ENCODE results near the gene LRCH1. TPM values are rescaled to one million over a fixed set of nuclear protein-coding genes. Genes with fewer than 3 reads are reported as not detected.

Gene LRCH1
- total RNA-seq, 4 donors from 2014 or later = 54.3 to 72.2 (median 57.4) TPM

DNA sequence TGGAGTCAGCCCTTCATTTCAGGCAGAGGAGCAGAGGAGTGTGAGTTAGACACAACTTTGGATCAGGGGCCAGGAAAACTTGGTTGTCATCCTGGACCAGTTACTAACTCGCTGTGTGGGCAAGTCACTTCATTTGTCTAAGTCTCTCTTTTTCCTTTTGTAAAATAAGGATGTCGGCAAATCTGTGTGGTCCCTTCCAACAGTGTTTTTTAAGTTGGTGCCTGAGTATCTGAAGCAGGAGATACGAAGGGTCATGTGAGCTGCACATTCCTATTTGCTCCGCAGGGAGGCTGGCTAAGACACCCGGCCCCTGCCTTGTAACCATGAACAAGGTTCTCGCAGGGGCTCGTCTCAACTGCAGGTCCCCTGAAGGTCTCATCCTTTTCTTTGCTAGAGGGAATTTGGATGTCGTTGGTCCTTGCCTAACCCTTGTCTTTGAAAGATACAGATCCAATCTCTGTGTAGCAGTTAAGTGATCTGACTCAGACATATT is 64.3 kb downstream of the LRCH1 start:
- Histone ChIP-seq H3K4me3 (no peak overlapping the region), H3K9me3 (no peaks in the 10 kb centered on the region), H3K4me1 (peaks cover 27 to 93% (median 35%) of the 10 kb centered on the region in 3 donors), H3K27me3 (no peaks in the 10 kb centered on the region), H3K36me3 (no peaks in the 10 kb centered on the region), H3K27ac (peak overlapping the region; percentile 75 to 85 (median 81))
- peak; percentile 29 for ATAC-seq
- TF ChIP-seq POLR2AphosphoS5 (IDR thresholded peaks at IDR 0.05) = no peak
- TF ChIP-seq, protein P1, sequence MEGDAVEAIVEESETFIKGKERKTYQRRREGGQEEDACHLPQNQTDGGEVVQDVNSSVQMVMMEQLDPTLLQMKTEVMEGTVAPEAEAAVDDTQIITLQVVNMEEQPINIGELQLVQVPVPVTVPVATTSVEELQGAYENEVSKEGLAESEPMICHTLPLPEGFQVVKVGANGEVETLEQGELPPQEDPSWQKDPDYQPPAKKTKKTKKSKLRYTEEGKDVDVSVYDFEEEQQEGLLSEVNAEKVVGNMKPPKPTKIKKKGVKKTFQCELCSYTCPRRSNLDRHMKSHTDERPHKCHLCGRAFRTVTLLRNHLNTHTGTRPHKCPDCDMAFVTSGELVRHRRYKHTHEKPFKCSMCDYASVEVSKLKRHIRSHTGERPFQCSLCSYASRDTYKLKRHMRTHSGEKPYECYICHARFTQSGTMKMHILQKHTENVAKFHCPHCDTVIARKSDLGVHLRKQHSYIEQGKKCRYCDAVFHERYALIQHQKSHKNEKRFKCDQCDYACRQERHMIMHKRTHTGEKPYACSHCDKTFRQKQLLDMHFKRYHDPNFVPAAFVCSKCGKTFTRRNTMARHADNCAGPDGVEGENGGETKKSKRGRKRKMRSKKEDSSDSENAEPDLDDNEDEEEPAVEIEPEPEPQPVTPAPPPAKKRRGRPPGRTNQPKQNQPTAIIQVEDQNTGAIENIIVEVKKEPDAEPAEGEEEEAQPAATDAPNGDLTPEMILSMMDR (IDR thresholded peaks at IDR 0.05) = no peak
- TF ChIP-seq EP300 (IDR thresholded peaks at IDR 0.05) = no peak
- TF ChIP-seq POLR2A (IDR thresholded peaks at IDR 0.05) = no peak
- 13 to 15% methylated on average over 5 of the region's 8 CpGs for WGBS, 2 donors (ENCODE audit: low coverage in 1 of 2)

DNA sequence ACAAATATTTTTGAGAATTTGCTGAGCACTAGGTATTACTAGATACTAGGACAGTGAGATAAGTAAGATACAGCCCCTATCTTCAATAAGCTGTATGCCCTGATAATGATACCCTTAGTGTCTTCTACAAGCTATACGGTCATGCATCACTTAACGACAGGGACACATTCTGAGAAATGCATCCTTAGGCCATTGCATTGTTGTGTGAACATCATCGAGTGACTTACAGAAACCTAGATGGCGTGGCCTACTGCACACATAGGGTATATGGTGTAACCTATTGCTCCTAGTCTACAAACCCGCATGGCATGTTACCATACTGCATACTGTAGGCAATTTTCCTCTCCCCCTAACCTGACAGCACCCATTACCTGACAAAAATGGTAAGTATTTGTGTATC is 64.9 kb downstream of the LRCH1 start:
- Histone ChIP-seq H3K36me3 (no peaks in the 10 kb centered on the region), H3K27me3 (no peaks in the 10 kb centered on the region), H3K4me1 (peaks cover 34 to 99% (median 38%) of the 10 kb centered on the region in 3 donors), H3K9me3 (no peaks in the 10 kb centered on the region), H3K27ac (peak overlapping the region; percentile 75 to 85 (median 81)), H3K4me3 (no peak overlapping the region)
- WGBS, 2 donors (ENCODE audit: low coverage in 1 of 2) = 95 to 100% methylated on average over 1 to 3 of the region's 5 CpGs
- TF ChIP-seq POLR2A (IDR thresholded peaks at IDR 0.05) = no peak
- TF ChIP-seq EP300 (IDR thresholded peaks at IDR 0.05) = no peak
- no peak for TF ChIP-seq POLR2AphosphoS5 (IDR thresholded peaks at IDR 0.05)
- TF ChIP-seq, protein P1 (IDR thresholded peaks at IDR 0.05) = no peak
- no peak for ATAC-seq

DNA sequence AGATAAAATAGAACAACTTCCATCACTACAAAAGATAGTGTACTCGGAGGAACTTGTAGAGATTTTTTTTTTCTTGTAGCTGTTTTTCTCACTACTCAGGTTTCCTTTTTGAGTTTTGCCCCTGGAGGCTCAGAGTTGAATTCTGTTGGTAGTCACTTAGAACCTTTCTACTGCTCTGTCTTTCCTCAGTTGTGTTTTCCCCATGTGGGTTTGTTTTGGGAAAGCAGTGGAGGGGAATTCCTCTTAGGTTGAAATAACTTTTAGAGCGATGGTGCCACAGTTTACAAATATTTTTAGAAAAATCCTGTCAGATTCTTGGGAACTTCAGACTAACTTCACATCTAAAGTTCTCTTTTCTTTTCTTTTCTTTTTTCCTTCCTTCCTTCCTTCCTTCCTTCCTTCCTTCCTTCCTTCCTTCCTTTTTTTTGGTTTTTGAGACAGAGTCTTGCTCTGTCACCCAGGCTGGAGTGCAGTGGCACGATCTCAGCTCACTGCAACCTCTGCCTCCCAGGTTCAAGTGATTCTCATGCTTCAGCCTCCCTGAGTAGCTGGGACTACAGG is 65.8 kb downstream of the LRCH1 start:
- Histone ChIP-seq H3K27me3 (no peaks in the 10 kb centered on the region), H3K36me3 (no peaks in the 10 kb centered on the region), H3K4me1 (peaks cover 39 to 99% (median 40%) of the 10 kb centered on the region in 3 donors), H3K4me3 (no peak overlapping the region), H3K9me3 (no peaks in the 10 kb centered on the region), H3K27ac (peak overlapping the region in 1 of 4 donors; percentile 9)
- TF ChIP-seq, protein P1 (IDR thresholded peaks at IDR 0.05) = no peak
- TF ChIP-seq POLR2A (IDR thresholded peaks at IDR 0.05) = no peak
- no peak for TF ChIP-seq POLR2AphosphoS5 (IDR thresholded peaks at IDR 0.05)
- no peak for TF ChIP-seq EP300 (IDR thresholded peaks at IDR 0.05)
- no peak for ATAC-seq
- WGBS, 2 donors (ENCODE audit: low coverage in 1 of 2) = 44 to 51% methylated on average over 2 of the region's 3 CpGs

DNA sequence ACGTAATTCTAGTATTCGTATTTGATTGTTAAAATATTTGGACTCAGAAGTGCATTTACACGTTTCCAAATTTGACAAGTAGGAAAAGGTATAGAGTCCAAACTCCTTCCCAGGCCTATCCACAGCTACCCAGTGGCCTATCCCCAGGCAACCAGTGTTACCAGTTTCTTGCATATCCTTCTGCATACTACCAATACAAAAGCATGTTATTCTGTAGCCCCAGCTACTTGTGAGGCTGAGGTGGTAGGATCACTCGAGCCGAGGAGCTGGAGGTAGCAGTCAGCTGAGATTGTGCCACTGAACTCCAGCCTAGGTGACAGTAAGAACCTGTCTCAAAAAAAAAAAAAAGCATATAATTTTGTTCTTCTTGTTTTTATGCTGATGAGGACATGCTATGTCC is 67.1 kb downstream of the LRCH1 start:
- Histone ChIP-seq H3K9me3 (no peaks in the 10 kb centered on the region), H3K4me3 (no peak overlapping the region), H3K27ac (no peak overlapping the region), H3K27me3 (no peaks in the 10 kb centered on the region), H3K36me3 (no peaks in the 10 kb centered on the region), H3K4me1 (peaks cover 35 to 99% (median 45%) of the 10 kb centered on the region in 3 donors)
- TF ChIP-seq EP300 (IDR thresholded peaks at IDR 0.05) (no peak), POLR2AphosphoS5 (IDR thresholded peaks at IDR 0.05) (no peak), POLR2A (IDR thresholded peaks at IDR 0.05) (no peak)
- TF ChIP-seq, protein P1 (IDR thresholded peaks at IDR 0.05) = no peak
- WGBS, 2 donors (ENCODE audit: low coverage in 1 of 2) = 76 to 91% methylated on average over 3 to 5 of the region's 5 CpGs
- ATAC-seq = no peak

DNA sequence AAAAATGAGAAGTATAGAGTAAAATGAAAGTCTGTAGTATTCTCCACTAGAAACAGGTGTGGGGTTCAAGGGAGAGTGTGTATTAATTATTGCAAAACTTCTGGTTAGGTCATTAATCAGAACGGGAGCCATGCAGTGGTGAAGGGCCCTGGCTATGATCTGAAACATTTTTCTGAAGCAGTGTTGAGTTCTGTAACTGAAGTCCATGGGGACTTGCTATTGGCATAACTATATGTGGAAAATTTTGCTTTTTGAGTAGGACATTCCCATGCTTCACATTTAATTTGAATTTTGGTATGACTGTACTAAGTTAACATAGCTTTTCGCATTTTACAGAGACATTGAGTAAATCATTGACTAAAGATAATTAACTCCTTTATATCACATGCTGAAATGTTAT is 67.5 kb downstream of the LRCH1 start:
- Histone ChIP-seq H3K27me3 (no peaks in the 10 kb centered on the region), H3K36me3 (no peaks in the 10 kb centered on the region), H3K27ac (no peak overlapping the region), H3K4me1 (peaks cover 32 to 97% (median 41%) of the 10 kb centered on the region in 3 donors), H3K9me3 (no peaks in the 10 kb centered on the region), H3K4me3 (no peak overlapping the region)
- TF ChIP-seq, protein P1 (IDR thresholded peaks at IDR 0.05) = no peak
- TF ChIP-seq EP300 (IDR thresholded peaks at IDR 0.05) = no peak
- TF ChIP-seq POLR2A (IDR thresholded peaks at IDR 0.05) = no peak
- TF ChIP-seq POLR2AphosphoS5 (IDR thresholded peaks at IDR 0.05) = no peak
- ATAC-seq = no peak
- 58 to 71% methylated on average over 2 of the region's 2 CpGs for WGBS, 2 donors (ENCODE audit: low coverage in 1 of 2)
